HG03108 (cell line): ENCODE data around the gene DNAJC1.
"Not testable (repeated sequence)": the region's sequence is repeated elsewhere in the genome, so short reads cannot be mapped to it uniquely, and the experiment has no call there.

Experiments used
- ATAC-seq: cut with Tn5 transposase; IDR thresholded peaks from one replicate; pipeline ENCODE4 v1.9.1; 2021; ENCODE audit warnings: moderate library complexity; ENCODE audit not compliant: unreplicated experiment

The DNAJC1 gene

GRCh38 chr10:21910798-21911197 is 92.7 kb downstream of the DNAJC1 start:
- no peak for ATAC-seq

GRCh38 chr10:21907436-21907835 is 96.1 kb downstream of the DNAJC1 start:
- ATAC-seq, result no peak

DNA sequence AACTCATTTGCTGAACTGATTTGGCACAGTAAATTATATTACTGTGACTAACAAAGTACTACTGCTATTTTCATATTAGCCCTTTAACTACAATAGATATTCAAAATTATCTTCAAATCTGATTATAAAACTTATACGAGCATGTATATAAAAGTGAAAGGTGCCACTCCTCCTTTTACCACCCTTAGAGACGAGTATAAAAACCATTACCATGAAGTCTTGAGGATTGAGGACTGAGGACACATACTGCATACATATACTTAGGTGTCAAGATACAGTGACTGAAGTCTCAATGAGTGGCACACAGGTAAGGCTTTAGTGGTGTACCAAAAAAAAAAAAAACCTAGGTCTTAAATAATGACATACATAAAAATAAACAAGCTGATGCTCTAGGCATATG is 98.6 kb downstream of the DNAJC1 start:
- no peak for ATAC-seq

GRCh38 chr10:21899736-21900135 is 103.8 kb downstream of the DNAJC1 start:
- ATAC-seq, result no peak

DNA sequence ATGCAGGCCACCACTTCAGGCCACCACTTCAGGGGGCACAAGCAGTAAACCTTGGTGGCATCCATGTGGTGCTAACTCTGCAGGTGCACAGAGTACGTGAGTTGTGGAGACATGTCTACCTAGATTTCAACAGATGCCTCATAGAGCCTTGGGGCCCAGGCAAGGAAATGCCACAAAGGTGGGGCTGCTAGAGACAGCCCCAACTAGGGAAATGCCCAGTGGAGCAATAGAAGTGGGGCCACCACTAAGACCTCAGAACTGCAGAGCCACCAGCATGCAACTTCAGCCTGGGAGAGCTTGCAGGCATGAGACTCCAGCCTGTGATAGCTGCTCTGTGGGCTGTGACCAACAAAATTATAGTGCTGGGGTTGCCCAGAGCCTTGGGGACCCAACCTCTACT is 107.6 kb downstream of the DNAJC1 start:
- no peak for ATAC-seq

- no peak for ATAC-seq
These were observed 108.7 kb downstream of the DNAJC1 start for GRCh38 chr10:21894648-21895342.

DNA sequence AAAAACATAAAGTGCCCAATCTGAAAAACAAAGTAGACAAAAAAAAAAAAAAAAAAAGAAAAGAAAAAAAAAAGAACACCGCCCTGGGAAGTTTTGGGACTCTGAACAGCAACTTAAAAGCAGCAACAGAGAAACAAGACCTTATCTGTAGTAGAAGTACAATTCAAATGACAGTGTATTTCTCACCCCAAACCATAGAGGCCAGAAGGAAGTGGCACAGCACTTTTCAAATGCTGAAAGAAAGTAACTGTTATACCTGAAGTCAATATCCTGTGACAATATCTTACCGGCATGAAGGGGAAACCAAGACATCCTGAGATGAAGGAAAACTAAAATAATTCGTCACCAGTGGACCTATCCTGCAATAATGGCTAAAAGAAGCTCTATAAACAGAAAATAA is 112.1 kb downstream of the DNAJC1 start:
- no peak for ATAC-seq

DNA sequence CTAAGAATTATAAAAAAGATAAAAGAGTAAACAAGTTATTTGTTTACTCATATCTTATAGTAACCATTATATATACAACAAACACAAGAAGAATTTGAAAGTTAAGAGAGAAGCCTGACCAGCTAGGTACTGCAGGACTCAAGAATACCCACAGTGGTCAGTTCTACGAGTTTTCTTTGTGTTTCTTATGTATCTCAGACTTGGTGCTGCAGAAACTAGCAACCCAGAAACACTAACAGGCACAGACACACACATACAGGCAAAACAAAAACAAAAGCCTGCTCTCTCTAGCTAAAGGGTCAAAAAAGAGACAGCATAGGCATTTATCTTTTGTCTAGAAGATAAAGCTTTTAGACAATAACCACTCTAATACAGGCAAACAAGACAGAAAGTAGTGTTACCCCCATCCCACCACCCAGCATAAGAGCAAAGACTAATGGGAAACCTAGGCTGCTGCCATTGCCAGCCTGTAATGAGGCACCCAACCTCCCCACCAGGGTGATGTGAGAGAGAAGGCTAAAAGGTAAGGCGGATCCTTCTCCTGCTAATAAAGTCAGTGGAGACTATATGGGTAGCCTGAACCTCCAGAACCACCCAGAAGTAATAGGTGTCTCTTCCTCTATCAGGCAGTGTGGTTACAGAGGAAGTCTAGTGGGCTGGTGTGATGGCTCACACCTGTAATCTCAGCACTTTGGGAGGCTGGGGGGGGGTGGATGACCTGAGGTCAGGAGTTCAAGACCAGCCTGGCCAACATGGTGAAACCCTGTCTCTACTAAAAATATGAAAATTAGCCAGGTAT is 113.9 kb downstream of the DNAJC1 start:
- no peak for ATAC-seq

DNA sequence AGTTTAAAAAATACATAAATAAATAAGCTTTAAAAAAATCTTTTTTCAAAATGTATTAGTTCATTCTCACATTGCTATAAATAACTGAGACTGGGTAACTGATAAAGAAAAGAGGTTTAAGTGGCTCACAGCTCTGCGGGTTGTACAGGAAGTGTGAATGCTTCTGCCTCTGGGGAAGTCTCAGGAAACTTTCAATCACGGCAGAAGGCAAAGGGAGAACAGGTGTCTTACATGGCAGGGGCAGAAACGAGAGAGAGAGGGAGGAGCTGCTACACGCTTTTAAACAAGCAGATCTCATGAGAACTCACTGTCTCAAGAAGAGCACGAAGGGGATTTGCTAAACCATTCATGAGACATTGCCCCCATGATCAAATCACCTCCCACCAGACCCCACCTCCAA is 114.6 kb downstream of the DNAJC1 start:
- peak; percentile 98 for ATAC-seq

- no peak for ATAC-seq
These were observed 117.6 kb downstream of the DNAJC1 start for GRCh38 chr10:21885940-21886339.

DNA sequence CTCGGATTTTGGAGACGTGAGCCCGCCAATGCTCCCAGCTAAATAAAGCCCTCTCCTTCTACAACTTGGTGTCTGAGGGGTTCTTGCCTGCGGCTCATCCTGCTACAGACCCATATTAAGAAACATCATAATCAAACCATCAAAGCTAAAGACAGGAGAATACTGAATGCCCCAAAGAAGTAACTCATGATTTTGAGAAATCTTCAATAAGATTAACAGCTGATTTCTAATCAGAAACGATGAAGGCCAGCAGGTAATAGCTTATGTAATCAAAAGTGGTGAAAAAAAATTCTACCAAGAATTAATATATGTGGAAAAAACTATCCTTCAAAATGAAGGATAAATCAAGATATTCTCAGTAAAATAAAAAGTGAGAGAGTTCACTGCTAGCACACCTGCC is 130.3 kb downstream of the DNAJC1 start:
- no peak for ATAC-seq

DNA sequence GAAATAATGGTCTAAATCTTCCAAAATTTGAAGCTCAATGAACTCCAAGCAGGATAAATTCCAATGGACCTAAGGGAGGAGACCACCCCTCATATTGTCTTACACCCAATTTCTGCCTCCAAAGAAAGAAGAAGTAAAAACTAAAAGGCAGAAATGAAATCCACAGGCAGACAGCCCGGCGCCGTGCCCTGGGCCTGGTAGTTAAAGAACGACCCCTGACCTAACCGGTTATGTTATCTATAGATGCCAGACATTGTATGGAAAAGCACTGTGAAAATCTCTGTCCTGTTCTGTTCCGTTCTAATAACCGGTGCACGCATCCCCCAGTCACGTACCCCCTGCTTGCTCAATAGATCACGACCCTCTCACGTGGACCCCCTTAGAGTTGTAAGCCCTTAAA is 130.8 kb downstream of the DNAJC1 start:
- ATAC-seq, result not testable (repeated sequence)

- ATAC-seq, result no peak
These were observed 132.7 kb downstream of the DNAJC1 start for GRCh38 chr10:21870849-21871248.

- not testable (repeated sequence) for ATAC-seq
These were observed 134.4 kb downstream of the DNAJC1 start for GRCh38 chr10:21869087-21869486.

GRCh38 chr10:21860718-21861117 is 142.8 kb downstream of the DNAJC1 start:
- ATAC-seq, result no peak

DNA sequence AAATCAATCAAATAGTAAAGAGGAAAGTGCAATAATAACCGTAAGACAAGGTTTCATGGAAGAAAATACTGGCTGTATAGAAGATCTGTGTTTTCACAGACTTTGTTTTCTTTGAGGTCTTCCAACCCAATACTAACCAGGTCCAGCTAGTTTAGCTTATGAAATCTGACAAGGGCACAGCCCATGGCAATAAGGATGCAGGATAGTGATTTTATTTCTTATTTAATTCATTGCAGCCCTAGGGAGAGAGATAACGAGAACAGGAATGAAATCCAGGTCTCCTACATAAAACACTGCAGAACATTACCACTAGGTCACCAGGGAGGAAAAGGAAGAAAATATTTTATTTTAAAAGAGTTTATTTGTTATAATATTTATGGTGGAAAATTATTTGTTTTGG is 145.1 kb downstream of the DNAJC1 start:
- no peak for ATAC-seq

DNA sequence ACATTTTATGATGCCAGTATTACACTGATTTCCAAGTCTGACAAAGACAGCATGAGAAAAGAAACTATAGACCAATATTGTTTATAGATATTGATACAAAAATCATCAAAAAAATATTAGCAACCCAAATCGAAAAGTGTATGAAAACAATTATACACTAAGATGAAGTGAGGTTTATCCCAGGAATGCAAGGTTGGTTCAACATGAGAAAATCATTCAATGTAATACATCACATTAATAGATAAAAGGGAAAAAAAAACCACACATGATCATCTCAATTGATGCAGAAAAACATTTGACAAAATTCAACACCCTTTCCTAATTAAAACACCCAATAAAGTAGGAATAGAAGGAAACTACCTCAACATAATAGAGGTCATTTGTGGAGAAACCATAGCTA is 153.9 kb downstream of the DNAJC1 start:
- no peak for ATAC-seq

DNA sequence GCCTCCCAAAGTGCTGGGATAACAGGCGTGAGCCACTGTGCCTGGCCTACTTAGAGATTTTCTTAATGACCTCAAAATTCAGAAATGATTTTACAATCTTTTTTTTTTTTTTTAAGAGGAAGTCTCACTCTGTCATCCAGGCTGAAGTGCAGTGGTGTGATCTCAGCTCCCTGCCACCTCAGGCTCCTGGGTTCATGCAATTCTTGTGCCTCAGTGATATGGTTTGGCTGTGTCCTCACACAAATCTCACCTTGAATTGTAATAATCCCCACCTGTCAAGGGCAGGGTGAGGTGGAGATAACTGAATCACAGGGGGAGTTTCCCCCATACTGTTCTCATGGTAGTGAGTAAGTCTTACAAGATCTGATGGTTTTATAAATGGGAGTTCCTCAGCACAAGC is 159.9 kb downstream of the DNAJC1 start:
- no peak for ATAC-seq

DNA sequence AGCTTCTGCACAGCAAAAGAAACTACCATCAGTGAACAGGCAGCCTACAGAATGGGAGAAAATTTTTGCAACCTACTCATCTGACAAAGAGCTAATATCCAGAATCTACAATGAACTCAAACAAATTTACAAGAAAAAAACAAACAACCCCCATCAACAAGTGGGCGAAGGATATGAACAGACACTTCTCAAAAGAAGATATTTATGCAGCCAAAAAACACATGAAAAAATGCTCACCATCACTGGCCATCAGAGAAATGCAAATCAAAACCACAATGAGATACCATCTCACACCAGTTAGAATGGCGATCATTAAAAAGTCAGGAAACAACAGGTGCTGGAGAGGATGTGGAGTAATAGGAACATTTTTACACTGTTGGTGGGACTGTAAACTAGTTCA is 162.3 kb downstream of the DNAJC1 start:
- ATAC-seq, result not testable (repeated sequence)

DNA sequence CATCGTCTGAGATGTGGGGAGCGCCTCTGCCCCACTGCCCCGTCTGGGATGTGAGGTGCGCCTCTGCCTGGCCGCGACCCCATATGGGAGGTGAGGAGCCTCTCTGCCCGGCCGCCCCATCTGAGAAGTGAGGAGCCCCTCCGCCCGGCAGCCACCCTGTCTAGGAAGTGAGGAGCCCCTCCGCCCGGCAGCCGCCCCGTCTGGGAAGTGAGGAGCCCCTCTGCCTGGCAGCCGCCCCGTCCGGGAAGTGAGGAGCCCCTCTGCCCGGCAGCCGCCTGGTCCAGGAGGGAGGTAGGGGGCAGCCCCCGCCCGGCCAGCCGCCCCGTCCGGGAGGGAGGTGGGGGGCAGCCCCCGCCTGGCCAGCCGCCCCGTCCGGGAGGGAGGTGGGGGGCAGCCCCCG is 166.0 kb downstream of the DNAJC1 start:
- ATAC-seq, result not testable (repeated sequence)

DNA sequence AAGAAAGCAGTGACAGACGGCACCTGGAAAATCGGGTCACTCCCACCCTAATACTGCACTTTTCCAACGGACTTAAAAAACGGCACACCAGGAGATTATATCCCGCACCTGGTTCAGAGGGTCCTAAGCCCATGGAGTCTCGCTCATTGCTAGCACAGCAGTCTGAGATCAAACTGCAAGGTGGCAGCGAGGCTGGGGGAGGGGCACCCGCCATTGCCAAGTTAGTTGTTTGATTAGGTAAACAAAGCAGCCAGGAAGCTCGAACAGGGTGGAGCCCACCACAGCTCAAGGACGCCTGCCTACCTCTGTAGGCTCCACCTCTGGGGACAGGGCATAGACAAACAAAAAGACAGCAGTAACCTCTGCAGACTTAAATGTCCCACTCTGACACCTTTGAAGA is 169.0 kb downstream of the DNAJC1 start:
- ATAC-seq, result not testable (repeated sequence)

DNA sequence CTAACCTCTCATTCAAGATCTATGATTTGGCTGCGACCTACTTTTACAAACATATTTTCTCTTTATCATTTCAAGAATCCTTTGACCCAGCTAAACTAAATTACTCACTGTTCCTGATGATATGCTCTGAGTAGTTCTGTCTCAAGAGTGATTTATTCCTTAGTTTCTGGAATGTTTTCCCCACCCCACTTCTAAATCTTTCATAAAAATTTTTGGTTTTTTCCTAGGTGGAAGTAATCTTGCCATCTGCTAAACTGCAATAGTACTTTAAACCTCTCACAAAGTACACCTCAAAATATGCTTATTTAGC is 170.8 kb downstream of the DNAJC1 start:
- ATAC-seq, result no peak
